Dendritic cell treated with granulocyte-macrophage colony-stimulating factor and Interleukin-4, amounts not matched to agents 40 ng/mL and 50 ng/mL, for 4 days (primary cell): ENCODE results near the gene ARID2.

Experiments
- H3K27ac Mint-ChIP-seq: one replicate; pipeline ENCODE4 v1.8.0; 2022; ENCODE audit warnings: mild to moderate bottlenecking, mixed read lengths
- H3K27me3 Mint-ChIP-seq: one replicate; pipeline ENCODE4 v1.8.0; 2022; ENCODE audit warnings: mild to moderate bottlenecking, mixed read lengths
- H3K36me3 Mint-ChIP-seq: one replicate; pipeline ENCODE4 v1.8.0; 2022; ENCODE audit warnings: low read depth, mixed read lengths
- H3K4me1 Mint-ChIP-seq: one replicate; pipeline ENCODE4 v1.8.0; 2022; ENCODE audit warnings: low read depth, mixed read lengths
- H3K4me3 Mint-ChIP-seq: one replicate; pipeline ENCODE4 v1.8.0; 2022; ENCODE audit warnings: mild to moderate bottlenecking, moderate library complexity, mixed read lengths
- H3K9me3 Mint-ChIP-seq: one replicate; pipeline ENCODE4 v1.8.0; 2022; ENCODE audit warnings: mixed read lengths
- intact Hi-C: fragments of 100-400 bp; cut with micrococcal nuclease; formaldehyde crosslinking; loops from one replicate; pipeline ENCODE4 v1.15.0; 2022

The ARID2 gene

GRCh38 chr12:45877069-45877468 lies 147.6 kb downstream of the ARID2 start:
- H3K4me3 Mint-ChIP-seq, result no peak overlapping the region
- intact Hi-C loops, result no loop called here
- peaks cover 18% of the 10 kb centered on the region for H3K4me1 Mint-ChIP-seq
- H3K9me3 Mint-ChIP-seq, result peaks cover 11% of the 10 kb centered on the region
- no peak overlapping the region for H3K27ac Mint-ChIP-seq
- H3K36me3 Mint-ChIP-seq, result peaks cover 85% of the 10 kb centered on the region
- H3K27me3 Mint-ChIP-seq, result no peaks in the 10 kb centered on the region

DNA sequence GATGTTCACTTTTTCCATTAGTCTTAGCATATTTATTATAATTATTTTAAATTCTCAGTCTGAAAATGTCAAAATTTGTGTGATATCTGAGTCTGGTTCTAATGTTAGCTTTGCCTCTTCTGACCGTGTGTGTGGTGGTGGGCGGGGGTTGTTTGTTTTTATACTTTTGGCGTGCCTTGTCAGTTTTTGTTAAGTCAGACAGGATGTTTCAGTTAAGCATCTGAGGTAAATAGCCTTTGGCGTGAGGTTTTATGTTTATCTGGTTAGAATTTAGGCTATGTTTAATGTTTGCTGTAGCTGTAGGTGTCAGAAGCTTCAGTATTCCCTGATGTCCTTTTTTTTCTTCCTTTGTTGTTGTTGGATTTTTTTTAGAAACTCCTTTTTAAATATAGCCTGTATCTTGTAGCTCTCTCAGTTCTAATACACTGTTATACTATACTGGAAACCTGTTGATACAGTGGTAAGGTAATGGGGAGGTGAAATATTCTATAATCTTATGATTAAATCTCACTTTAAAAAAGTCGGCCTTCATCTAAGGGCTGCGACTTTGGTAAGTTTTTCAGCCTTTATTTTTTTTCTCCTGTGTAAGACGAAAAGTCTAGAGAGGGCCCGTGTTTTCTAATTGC lies 149.2 kb downstream of the ARID2 start:
- intact Hi-C loops, result no loop called here
- Mint-ChIP-seq H3K9me3 (peaks cover 11% of the 10 kb centered on the region), H3K4me1 (peaks cover 18% of the 10 kb centered on the region), H3K4me3 (no peak overlapping the region), H3K27me3 (no peaks in the 10 kb centered on the region), H3K36me3 (peaks cover 79% of the 10 kb centered on the region), H3K27ac (no peak overlapping the region)

- H3K27ac Mint-ChIP-seq, result no peak overlapping the region
- peaks cover 18% of the 10 kb centered on the region for H3K4me1 Mint-ChIP-seq
- intact Hi-C loops, result no loop called here
These were observed 149.9 kb downstream of the ARID2 start for GRCh38 chr12:45879363-45879895.

GRCh38 chr12:45880533-45880932 lies 151.0 kb downstream of the ARID2 start:
- Mint-ChIP-seq H3K36me3 (peaks cover 79% of the 10 kb centered on the region), H3K9me3 (peaks cover 14% of the 10 kb centered on the region), H3K4me3 (no peak overlapping the region), H3K4me1 (peaks cover 18% of the 10 kb centered on the region), H3K27ac (no peak overlapping the region), H3K27me3 (no peaks in the 10 kb centered on the region)
- intact Hi-C loops, result no loop called here

More at GRCh38 chr12:45879363-45879895, 149.9 kb downstream of the ARID2 start:
- H3K36me3 Mint-ChIP-seq, result peaks cover 79% of the 10 kb centered on the region
- no peaks in the 10 kb centered on the region for H3K27me3 Mint-ChIP-seq
- H3K9me3 Mint-ChIP-seq, result peaks cover 11% of the 10 kb centered on the region
- no peak overlapping the region for H3K4me3 Mint-ChIP-seq

- Mint-ChIP-seq H3K9me3 (peaks cover 20% of the 10 kb centered on the region), H3K27me3 (no peaks in the 10 kb centered on the region), H3K4me3 (no peak overlapping the region), H3K36me3 (peaks cover 74% of the 10 kb centered on the region), H3K4me1 (peaks cover 12% of the 10 kb centered on the region), H3K27ac (no peak overlapping the region)
- intact Hi-C loops, result no loop called here
These were observed 153.7 kb downstream of the ARID2 start for GRCh38 chr12:45883187-45883586.

GRCh38 chr12:45886685-45887084 lies 157.2 kb downstream of the ARID2 start:
- intact Hi-C loops, result no loop called here
- Mint-ChIP-seq H3K27ac (no peak overlapping the region), H3K9me3 (peaks cover 12% of the 10 kb centered on the region), H3K4me3 (no peak overlapping the region), H3K4me1 (peaks cover 2% of the 10 kb centered on the region), H3K27me3 (no peaks in the 10 kb centered on the region), H3K36me3 (peaks cover 62% of the 10 kb centered on the region)

DNA sequence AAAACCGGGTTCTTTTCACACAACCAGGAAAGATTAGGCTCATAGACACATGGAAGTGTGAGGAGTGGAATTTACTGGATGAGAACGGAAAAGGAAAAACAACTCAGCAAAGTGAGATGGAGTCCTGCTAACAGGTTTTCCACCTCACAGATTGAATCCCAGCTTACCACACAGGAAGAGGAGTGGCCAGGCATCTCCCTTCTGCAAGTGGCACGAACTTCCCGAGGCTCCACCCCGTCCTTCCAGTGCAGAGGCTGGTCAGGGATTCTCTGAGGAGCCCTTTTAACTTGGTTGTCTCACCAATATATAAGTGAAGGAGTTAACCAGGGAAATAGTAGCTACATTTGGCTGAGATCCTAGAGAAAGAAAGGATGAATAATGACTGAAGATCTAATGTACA lies 158.0 kb downstream of the ARID2 start:
- H3K36me3 Mint-ChIP-seq, result peaks cover 57% of the 10 kb centered on the region
- no peak overlapping the region for H3K27ac Mint-ChIP-seq
- H3K4me1 Mint-ChIP-seq, result no peaks in the 10 kb centered on the region
- H3K9me3 Mint-ChIP-seq, result peaks cover 9% of the 10 kb centered on the region
- no peaks in the 10 kb centered on the region for H3K27me3 Mint-ChIP-seq
- intact Hi-C loops, result no loop called here
- no peak overlapping the region for H3K4me3 Mint-ChIP-seq

GRCh38 chr12:45890276-45890675 lies 160.8 kb downstream of the ARID2 start:
- no peaks in the 10 kb centered on the region for H3K4me1 Mint-ChIP-seq
- no peaks in the 10 kb centered on the region for H3K27me3 Mint-ChIP-seq
- H3K36me3 Mint-ChIP-seq, result peaks cover 61% of the 10 kb centered on the region
- intact Hi-C loops, result no loop called here
- H3K4me3 Mint-ChIP-seq, result no peak overlapping the region
- peaks cover 9% of the 10 kb centered on the region for H3K9me3 Mint-ChIP-seq
- no peak overlapping the region for H3K27ac Mint-ChIP-seq

- Mint-ChIP-seq H3K27ac (no peak overlapping the region), H3K4me1 (no peaks in the 10 kb centered on the region), H3K27me3 (no peaks in the 10 kb centered on the region), H3K9me3 (no peaks in the 10 kb centered on the region), H3K4me3 (no peak overlapping the region), H3K36me3 (peaks cover 66% of the 10 kb centered on the region)
- intact Hi-C loops, result no loop called here
These were observed 163.7 kb downstream of the ARID2 start for GRCh38 chr12:45893240-45893639.

DNA sequence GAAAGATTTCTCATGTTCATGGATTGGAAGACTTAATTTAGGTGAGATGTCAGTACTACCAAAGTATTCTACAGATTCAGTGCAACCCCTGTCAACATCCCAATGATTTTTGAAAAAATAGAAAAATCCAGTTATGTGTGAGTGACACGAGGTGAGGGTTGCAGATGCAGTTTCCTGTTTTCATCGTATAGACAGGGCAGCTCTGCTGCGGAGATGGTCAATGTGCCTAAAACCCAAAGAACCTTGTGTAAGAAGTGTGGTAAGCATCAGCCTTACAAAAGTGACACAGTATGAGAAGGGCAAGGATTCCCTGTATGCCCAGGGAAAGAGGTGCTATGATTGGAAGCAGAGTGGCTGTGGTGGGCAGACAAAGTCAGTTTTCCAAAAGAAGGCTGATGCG lies 166.5 kb downstream of the ARID2 start:
- intact Hi-C loops, result no loop called here
- H3K36me3 Mint-ChIP-seq, result peaks cover 77% of the 10 kb centered on the region
- no peaks in the 10 kb centered on the region for H3K27me3 Mint-ChIP-seq
- no peaks in the 10 kb centered on the region for H3K9me3 Mint-ChIP-seq
- H3K27ac Mint-ChIP-seq, result no peak overlapping the region
- no peaks in the 10 kb centered on the region for H3K4me1 Mint-ChIP-seq
- no peak overlapping the region for H3K4me3 Mint-ChIP-seq

- Mint-ChIP-seq H3K4me1 (no peaks in the 10 kb centered on the region), H3K9me3 (no peaks in the 10 kb centered on the region), H3K4me3 (no peak overlapping the region), H3K36me3 (peaks cover 79% of the 10 kb centered on the region), H3K27me3 (no peaks in the 10 kb centered on the region), H3K27ac (no peak overlapping the region)
- intact Hi-C loops, result no loop called here
These were observed 168.6 kb downstream of the ARID2 start for GRCh38 chr12:45898094-45898493.

DNA sequence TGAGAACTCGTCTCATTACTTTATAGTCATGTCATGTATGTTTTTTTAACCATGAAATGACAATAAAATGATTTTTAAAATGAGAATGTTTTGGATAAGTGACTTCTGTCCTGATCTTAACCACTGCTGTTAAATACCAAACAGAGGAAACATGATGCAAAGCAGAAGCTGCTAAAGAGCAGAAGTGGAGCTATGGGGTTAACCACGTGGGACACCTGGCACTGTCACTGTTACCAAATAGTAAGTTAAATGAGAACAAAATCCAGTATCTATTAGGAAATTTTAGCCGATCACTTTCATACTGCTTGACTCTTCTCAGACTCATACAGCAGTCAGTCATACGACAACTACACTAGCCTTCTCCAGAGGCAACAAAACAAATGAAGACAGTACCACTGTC lies 178.4 kb downstream of the ARID2 start:
- Mint-ChIP-seq H3K36me3 (peaks cover 27% of the 10 kb centered on the region), H3K4me3 (no peak overlapping the region), H3K4me1 (no peaks in the 10 kb centered on the region), H3K27ac (no peak overlapping the region), H3K9me3 (no peaks in the 10 kb centered on the region), H3K27me3 (no peaks in the 10 kb centered on the region)
- intact Hi-C loops, result no loop called here

DNA sequence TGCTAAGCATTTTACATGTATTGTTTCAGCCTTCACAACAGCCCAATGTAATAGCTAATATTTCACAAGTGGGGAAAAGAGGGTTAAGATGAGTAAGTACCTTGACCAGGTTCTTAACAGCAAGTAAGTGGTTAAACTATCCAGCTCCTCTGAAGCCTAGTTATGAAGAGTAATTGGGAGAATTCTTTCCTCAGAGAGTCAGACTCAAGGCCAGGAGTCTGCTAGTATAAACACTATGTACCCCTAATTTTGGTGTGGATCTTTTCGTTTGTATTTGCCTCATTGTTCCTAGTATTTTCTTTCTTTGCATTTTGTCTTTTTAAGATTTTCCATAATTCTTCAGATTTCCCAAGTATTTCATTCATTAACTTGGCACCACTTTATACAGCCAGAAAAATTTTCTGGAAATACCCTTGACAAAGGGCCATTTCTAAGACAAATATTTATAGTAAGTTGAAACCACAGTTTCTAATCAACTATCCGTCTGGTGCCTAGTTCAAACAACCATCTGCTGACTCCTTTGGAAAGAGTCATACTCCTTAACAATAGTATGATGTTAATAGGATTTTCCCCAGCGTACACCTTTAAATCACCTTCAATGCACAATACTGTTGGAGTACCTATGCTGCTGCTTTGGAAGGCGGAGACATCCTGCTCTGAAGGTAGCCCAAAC lies 179.7 kb downstream of the ARID2 start:
- Mint-ChIP-seq H3K4me3 (no peak overlapping the region), H3K9me3 (no peaks in the 10 kb centered on the region), H3K27ac (no peak overlapping the region), H3K4me1 (no peaks in the 10 kb centered on the region), H3K27me3 (no peaks in the 10 kb centered on the region), H3K36me3 (peaks cover 18% of the 10 kb centered on the region)
- intact Hi-C loops, result no loop called here

DNA sequence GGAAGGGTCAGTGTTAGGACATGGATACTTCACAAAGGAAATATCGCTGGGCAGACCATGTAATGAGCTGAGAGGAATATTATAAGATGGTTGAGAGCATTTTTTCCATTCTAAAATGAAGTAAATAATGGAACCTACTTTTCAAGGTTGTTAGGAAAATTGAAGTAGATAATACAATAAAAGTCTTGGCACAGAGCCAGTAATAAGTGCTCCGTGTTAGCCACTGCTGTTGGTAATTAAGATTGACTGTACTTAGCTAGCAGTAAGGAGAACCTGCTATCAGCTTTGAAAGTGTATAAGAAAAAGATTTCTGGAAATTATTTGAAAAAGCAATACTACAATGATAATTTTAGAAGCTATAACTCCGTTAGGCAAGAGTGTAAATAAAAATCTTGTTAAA lies 183.3 kb downstream of the ARID2 start:
- intact Hi-C loops, result no loop called here
- Mint-ChIP-seq H3K36me3 (peaks cover 7% of the 10 kb centered on the region), H3K9me3 (no peaks in the 10 kb centered on the region), H3K4me3 (no peak overlapping the region), H3K27ac (no peak overlapping the region), H3K4me1 (no peaks in the 10 kb centered on the region), H3K27me3 (no peaks in the 10 kb centered on the region)

GRCh38 chr12:45913631-45914030 lies 184.1 kb downstream of the ARID2 start:
- intact Hi-C loops, result no loop called here
- Mint-ChIP-seq H3K36me3 (peaks cover 14% of the 10 kb centered on the region), H3K4me1 (no peaks in the 10 kb centered on the region), H3K27me3 (no peaks in the 10 kb centered on the region), H3K27ac (no peak overlapping the region), H3K9me3 (no peaks in the 10 kb centered on the region), H3K4me3 (no peak overlapping the region)
